Mesenchymal stem cell (in vitro differentiated cells and primary cell): ENCODE results near the gene PRM2.

Source experiments
- DNase-seq: peaks from one replicate; pipeline ENCODE4 v3.0.0-alpha.2; 2013
- H2AFZ ChIP-seq: one replicate; pipeline ENCODE4 v1.6.1; 2013; ENCODE audit warnings: low read depth, mild to moderate bottlenecking, control low read depth, inconsistent platforms, low read length, moderate library complexity
- H2AK5ac ChIP-seq: 2 replicates; pipeline ENCODE4 v1.6.1; 2013; ENCODE audit warnings: low read length, moderate library complexity, mild to moderate bottlenecking, inconsistent platforms; ENCODE audit not compliant: severe bottlenecking
- H2BK120ac ChIP-seq: one replicate; pipeline ENCODE4 v1.6.1; 2013; ENCODE audit warnings: low read depth, mild to moderate bottlenecking, inconsistent platforms, low read length, moderate library complexity
- H2BK12ac ChIP-seq, 2 experiments: one replicate each; pipeline ENCODE4 v1.6.1; 2013; ENCODE audit warnings: inconsistent platforms in 2 of 2, low read length in 2 of 2, mild to moderate bottlenecking in 2 of 2, moderate library complexity in 2 of 2, control low read depth in 1 of 2
- H2BK15ac ChIP-seq: one replicate; pipeline ENCODE4 v1.6.1; 2013; ENCODE audit warnings: mild to moderate bottlenecking, low read depth, inconsistent platforms; ENCODE audit not compliant: poor library complexity, severe bottlenecking
- H2BK5ac ChIP-seq: 2 replicates; pipeline ENCODE4 v1.6.1; 2013; ENCODE audit warnings: low read depth, mild to moderate bottlenecking, low read length, control low read depth, inconsistent platforms; ENCODE audit not compliant: poor library complexity, severe bottlenecking
- H3K14ac ChIP-seq, 2 experiments: one replicate each; pipeline ENCODE4 v1.6.1; 2013; ENCODE audit warnings: inconsistent platforms in 2 of 2, low read length in 2 of 2, control low read depth in 1 of 2, mild to moderate bottlenecking in 1 of 2, moderate library complexity in 1 of 2
- H3K18ac ChIP-seq, 2 experiments: one replicate each; pipeline ENCODE4 v1.6.1; 2013; ENCODE audit warnings: inconsistent platforms in 2 of 2, low read length in 2 of 2, control low read depth in 1 of 2, low read depth in 1 of 2, mild to moderate bottlenecking in 1 of 2
- H3K23ac ChIP-seq, 2 experiments: one replicate each; pipeline ENCODE4 v1.6.1; 2013; ENCODE audit warnings: inconsistent platforms in 2 of 2, low read length in 2 of 2, mild to moderate bottlenecking in 2 of 2, moderate library complexity in 2 of 2, control low read depth in 1 of 2
- H3K27ac ChIP-seq: 2 replicates; pipeline ENCODE4 v1.5.1; 2013; ENCODE audit warnings: mild to moderate bottlenecking, moderate library complexity, low read length, control low read depth, inconsistent platforms; ENCODE audit not compliant: poor library complexity, severe bottlenecking
- H3K27me3 ChIP-seq, 2 experiments: 2 replicates each; pipeline versions ENCODE4 v1.6.1 to v1.7.0; 2013; ENCODE audit warnings: low read length in 2 of 2, mild to moderate bottlenecking in 2 of 2, moderate library complexity in 2 of 2, control low read depth in 1 of 2, inconsistent platforms in 1 of 2; ENCODE audit not compliant: control insufficient read depth in 1 of 2, insufficient read depth in 1 of 2
- H3K36me3 ChIP-seq, 2 experiments: 2 replicates each; pipeline versions ENCODE4 v1.6.1 to v1.7.0; 2013; ENCODE audit warnings: low read length in 2 of 2, control low read depth in 1 of 2, inconsistent platforms in 1 of 2, low read depth in 1 of 2, mild to moderate bottlenecking in 1 of 2; ENCODE audit not compliant: insufficient read depth in 2 of 2, control insufficient read depth in 1 of 2
- H3K4ac ChIP-seq, 2 experiments: one replicate each; pipeline ENCODE4 v1.6.1; 2013; ENCODE audit warnings: inconsistent platforms in 2 of 2, low read length in 2 of 2, mild to moderate bottlenecking in 2 of 2, moderate library complexity in 2 of 2, control low read depth in 1 of 2, low read depth in 1 of 2
- H3K4me1 ChIP-seq: 2 replicates; pipeline ENCODE4 v1.6.1; 2013; ENCODE audit warnings: low read depth, low read length, control low read depth; ENCODE audit not compliant: control insufficient read depth, insufficient read depth
- H3K4me2 ChIP-seq: 2 replicates; pipeline ENCODE4 v1.6.1; 2013; ENCODE audit warnings: low read length, mild to moderate bottlenecking, inconsistent platforms; ENCODE audit not compliant: poor library complexity, severe bottlenecking
- H3K4me3 ChIP-seq, 2 experiments: 2 replicates each; pipeline versions ENCODE4 v1.5.1 to v1.7.0; 2013; ENCODE audit warnings: low read length in 2 of 2, mild to moderate bottlenecking in 2 of 2, control low read depth in 1 of 2, low read depth in 1 of 2; ENCODE audit not compliant: insufficient read depth in 1 of 2
- H3K79me1 ChIP-seq: replicated peaks from 2 replicates; pipeline ENCODE4 v1.6.1; 2013; ENCODE audit warnings: mild to moderate bottlenecking, control low read depth, low read length, inconsistent platforms; ENCODE audit not compliant: poor library complexity, severe bottlenecking
- H3K9ac ChIP-seq: 2 replicates; pipeline ENCODE4 v1.7.0; 2013; ENCODE audit warnings: mild to moderate bottlenecking, low read length, moderate library complexity
- H3K9me3 ChIP-seq: 2 replicates; pipeline ENCODE4 v1.7.0; 2013; ENCODE audit warnings: mild to moderate bottlenecking, low read length; ENCODE audit not compliant: control insufficient read depth
- H4K8ac ChIP-seq: one replicate; pipeline ENCODE4 v1.6.1; 2013; ENCODE audit warnings: inconsistent platforms, mild to moderate bottlenecking, low read length, moderate library complexity
- H4K91ac ChIP-seq: one replicate; pipeline ENCODE4 v1.6.1; 2013; ENCODE audit warnings: mild to moderate bottlenecking, low read length, inconsistent platforms
- WGBS: methylation state at CpG from one replicate; pipeline ENCODE4 v1.1.7; 2013; ENCODE audit warnings: mixed read lengths; 5-methylcytosine and 5-hydroxymethylcytosine counted together

PRM2 gene

DNA sequence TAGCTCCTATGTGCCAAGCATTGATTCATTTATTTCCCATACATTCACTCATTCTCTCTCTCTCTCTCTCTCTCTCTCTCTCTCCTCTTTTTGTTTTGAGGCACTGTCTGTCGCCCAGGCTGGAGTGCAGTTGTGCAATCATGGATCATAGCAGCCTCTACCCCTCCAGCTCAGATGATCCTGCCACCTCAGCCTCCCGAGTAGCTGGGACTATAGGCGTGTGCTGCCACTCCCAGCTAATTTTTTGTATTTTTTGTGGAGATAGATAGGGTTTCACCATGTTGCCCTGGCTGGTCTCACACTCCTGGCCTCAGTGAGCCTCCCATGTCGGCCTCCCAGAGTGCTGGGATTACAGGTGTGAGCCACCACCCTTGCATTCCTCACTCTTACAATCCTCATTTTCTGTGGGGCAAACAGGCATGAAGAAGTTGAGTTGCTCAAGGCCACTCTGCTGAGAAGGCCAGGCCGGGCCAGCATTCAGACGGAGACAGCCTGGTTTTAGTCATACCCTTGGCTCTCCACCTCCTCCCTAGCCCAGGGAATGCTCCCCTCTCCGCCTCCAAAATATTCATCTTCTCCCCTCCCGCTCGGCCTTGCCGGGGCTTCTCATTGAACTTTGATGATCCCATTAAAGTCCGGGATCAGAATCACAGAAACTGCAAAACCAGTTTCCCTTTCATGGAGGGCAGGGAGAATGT, 765 bp upstream of the PRM2 start:
- WGBS: 91% methylated on average over 9 of the region's 11 CpGs
- H2BK15ac ChIP-seq: no peak overlapping the region
- H3K79me1 ChIP-seq: no peaks in the 10 kb centered on the region
- no peak overlapping the region for H3K18ac ChIP-seq
- no peaks in the 10 kb centered on the region for H3K36me3 ChIP-seq
- H2BK12ac ChIP-seq: no peak overlapping the region
- no peak overlapping the region for H3K4me3 ChIP-seq
- H4K91ac ChIP-seq: no peak overlapping the region
- H2AFZ ChIP-seq: no peak overlapping the region
- no peak overlapping the region for H2BK5ac ChIP-seq
- peaks cover 4% of the 10 kb centered on the region for H3K9me3 ChIP-seq
- H3K4me2 ChIP-seq: no peak overlapping the region
- no peak overlapping the region for H4K8ac ChIP-seq
- no peak overlapping the region for H3K23ac ChIP-seq
- no peak overlapping the region for H3K4ac ChIP-seq
- H3K4me1 ChIP-seq: peaks cover 4% of the 10 kb centered on the region
- no peak overlapping the region for H3K9ac ChIP-seq
- H2BK120ac ChIP-seq: no peak overlapping the region
- H3K27ac ChIP-seq: no peak overlapping the region
- no peak overlapping the region for H2AK5ac ChIP-seq
- peaks cover 6 to 42% of the 10 kb centered on the region in 2 experiments for H3K27me3 ChIP-seq
- no peak overlapping the region for H3K14ac ChIP-seq
- DNase-seq: no peak

DNA sequence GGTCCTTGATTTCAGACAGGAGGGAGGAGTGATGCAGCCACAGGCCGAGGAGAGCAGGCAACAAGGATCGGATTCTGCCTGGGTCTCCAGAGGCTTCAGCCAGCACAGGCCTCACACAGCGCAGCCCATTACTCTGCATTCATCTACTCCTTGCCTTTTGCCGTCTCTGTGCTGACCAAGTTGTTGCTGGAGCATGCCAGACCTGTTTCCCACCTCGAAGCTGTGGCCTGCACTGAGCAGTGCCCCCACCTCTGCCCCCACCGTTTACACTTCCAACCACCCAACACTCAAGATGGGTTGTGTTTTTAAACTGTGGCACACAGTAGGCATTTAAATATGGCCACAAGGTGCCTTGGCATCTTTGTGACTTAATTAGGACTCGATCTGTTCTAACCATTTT, 1.3 kb downstream of the PRM2 start:
- no peak overlapping the region for H3K14ac ChIP-seq
- H3K9me3 ChIP-seq: peaks cover 4% of the 10 kb centered on the region
- H2BK120ac ChIP-seq: no peak overlapping the region
- no peak overlapping the region for H2BK15ac ChIP-seq
- H2AFZ ChIP-seq: no peak overlapping the region
- no peak overlapping the region for H2BK12ac ChIP-seq
- no peak overlapping the region for H3K4ac ChIP-seq
- no peak overlapping the region for H2AK5ac ChIP-seq
- no peak overlapping the region for H3K23ac ChIP-seq
- H3K4me1 ChIP-seq: peaks cover 4% of the 10 kb centered on the region
- no peak overlapping the region for H3K4me3 ChIP-seq
- H4K8ac ChIP-seq: peak overlapping the region; percentile 28
- no peak overlapping the region for H3K18ac ChIP-seq
- H3K36me3 ChIP-seq: no peaks in the 10 kb centered on the region
- no peak for DNase-seq
- H3K27me3 ChIP-seq: peaks cover 5 to 42% of the 10 kb centered on the region in 2 experiments
- no peak overlapping the region for H3K27ac ChIP-seq
- H4K91ac ChIP-seq: no peak overlapping the region
- no peak overlapping the region for H2BK5ac ChIP-seq
- WGBS: 94% methylated on average over 6 of the region's 7 CpGs
- no peaks in the 10 kb centered on the region for H3K79me1 ChIP-seq
- H3K4me2 ChIP-seq: no peak overlapping the region
- H3K9ac ChIP-seq: no peak overlapping the region

DNA sequence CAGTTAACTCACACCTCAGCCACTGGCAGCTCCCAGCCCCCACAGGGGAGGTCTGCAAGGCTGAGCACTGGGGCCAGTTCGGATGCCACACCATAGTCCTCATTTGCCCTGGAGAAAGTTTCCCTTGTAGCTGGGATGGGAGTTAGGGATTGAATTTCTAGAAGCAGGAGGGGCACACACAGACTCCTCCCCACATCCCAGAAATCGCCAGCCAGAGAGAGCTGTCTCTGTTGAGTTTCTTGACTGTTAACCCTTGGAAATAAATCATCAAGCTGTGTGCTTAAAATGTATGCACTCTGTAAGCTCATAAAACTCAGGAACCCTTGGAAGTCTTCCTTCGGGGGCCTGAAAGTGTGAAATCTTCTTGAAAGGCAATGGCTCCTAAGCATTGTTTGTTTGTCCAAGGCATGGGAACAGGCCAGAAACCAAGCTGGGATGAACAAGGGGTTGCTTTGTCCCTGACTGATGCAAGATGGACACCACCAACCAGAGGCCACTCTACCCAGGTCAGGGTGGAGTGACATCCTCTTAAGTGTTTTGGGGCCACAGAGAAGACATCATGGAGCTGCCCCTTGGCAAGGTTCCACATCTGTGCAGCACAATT, 2.5 kb downstream of the PRM2 start:
- no peak overlapping the region for H3K4me2 ChIP-seq
- H3K79me1 ChIP-seq: no peaks in the 10 kb centered on the region
- peaks cover 4% of the 10 kb centered on the region for H3K9me3 ChIP-seq
- no peak overlapping the region for H4K8ac ChIP-seq
- H3K27me3 ChIP-seq: peaks cover 5 to 33% of the 10 kb centered on the region in 2 experiments
- no peak overlapping the region for H3K23ac ChIP-seq
- H3K4ac ChIP-seq: no peak overlapping the region
- H2BK12ac ChIP-seq: no peak overlapping the region
- H3K36me3 ChIP-seq: no peaks in the 10 kb centered on the region
- no peak overlapping the region for H2BK15ac ChIP-seq
- H2AK5ac ChIP-seq: no peak overlapping the region
- no peak overlapping the region for H3K9ac ChIP-seq
- no peak overlapping the region for H2BK120ac ChIP-seq
- H3K14ac ChIP-seq: no peak overlapping the region
- H3K4me3 ChIP-seq: no peak overlapping the region
- H3K27ac ChIP-seq: no peak overlapping the region
- peaks cover 4% of the 10 kb centered on the region for H3K4me1 ChIP-seq
- DNase-seq: peak; percentile 53
- no peak overlapping the region for H2AFZ ChIP-seq
- H2BK5ac ChIP-seq: no peak overlapping the region
- H4K91ac ChIP-seq: peak overlapping the region; percentile 57
- H3K18ac ChIP-seq: peak overlapping the region; percentile 38 to 50
- 32% methylated on average over 2 of the region's 3 CpGs for WGBS

DNA sequence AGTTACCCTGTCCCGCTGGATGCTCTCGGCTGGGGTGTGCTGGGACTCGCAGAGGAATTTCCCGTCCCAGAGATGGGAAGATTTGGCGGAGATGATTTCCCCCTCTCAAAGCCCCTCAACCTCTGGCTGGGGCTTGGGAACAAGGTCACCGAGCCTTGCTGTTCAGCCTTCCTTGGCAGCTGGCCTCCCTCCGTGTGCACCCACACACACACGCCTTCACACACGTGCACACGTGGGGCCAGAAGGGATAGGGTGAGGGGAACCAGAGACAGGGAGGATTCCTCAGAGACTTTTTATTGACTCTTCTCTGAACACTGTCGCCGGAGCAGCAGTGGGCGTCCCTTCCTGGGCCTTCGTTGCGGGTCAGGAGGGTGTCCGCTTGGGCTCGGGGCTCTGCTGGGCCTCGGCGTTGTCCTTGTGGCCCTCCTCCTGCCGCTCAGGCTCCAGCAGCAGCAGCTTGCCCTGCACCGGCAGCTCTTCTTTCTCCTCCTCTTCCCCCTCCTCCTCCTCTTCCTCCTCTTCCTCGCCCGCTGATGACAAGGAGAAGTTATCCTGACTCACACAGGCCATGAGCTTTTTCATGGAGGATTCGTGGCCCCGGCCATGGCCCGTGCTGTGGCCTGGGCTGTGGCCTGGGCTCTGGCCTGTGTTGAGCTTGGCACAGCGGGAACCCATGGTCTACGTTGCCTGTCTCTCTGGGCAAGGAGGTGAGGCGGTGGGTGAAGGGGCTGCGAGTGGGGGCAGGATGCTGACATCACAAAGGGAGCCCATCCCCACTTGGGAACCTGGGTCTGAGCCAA, 3.2 kb downstream of the PRM2 start, which contains the start of gene PRM3:
Gene PRM3 (minus strand): TSS at position 709 of the 800 bp plus-strand sequence. CDS start 34 bp downstream, at position 675.
- Histone ChIP-seq H4K91ac (peak within 1 kb of the TSS; percentile 61), H3K14ac (peak within 1 kb of the TSS in 1 of 2 experiments; percentile 49), H3K9ac (no peak within 1 kb of the TSS), H2AK5ac (no peak within 1 kb of the TSS), H3K18ac (peak within 1 kb of the TSS; percentile 38 to 50), H3K9me3 (peaks cover 4% of the 10 kb centered on the region), H2BK12ac (peak within 1 kb of the TSS in 1 of 2 experiments; percentile 59), H3K79me1 (no peaks in the 10 kb centered on the region), H3K4me1 (peaks cover 4% of the 10 kb centered on the region), H2AFZ (no peak within 1 kb of the TSS), H4K8ac (peak within 1 kb of the TSS; percentile 62), H2BK5ac (no peak within 1 kb of the TSS), H3K27me3 (peaks cover 5 to 32% of the 10 kb centered on the region in 2 experiments), H2BK15ac (peak within 1 kb of the TSS; percentile 19), H2BK120ac (no peak within 1 kb of the TSS), H3K4me3 (peak within 1 kb of the TSS in 1 of 2 experiments; percentile 10), H3K4ac (no peak within 1 kb of the TSS), H3K27ac (no peak within 1 kb of the TSS), H3K23ac (no peak within 1 kb of the TSS), H3K4me2 (no peak within 1 kb of the TSS), H3K36me3 (no peaks in the 10 kb centered on the region)
- DNase-seq: no peak
- 87% methylated on average over 30 of the region's 30 CpGs for WGBS
